ENCODE results near the gene ZNF697. TPM values are rescaled to one million over a fixed set of nuclear protein-coding genes. Genes with fewer than 3 reads are reported as not detected.
"Not testable (repeated sequence)": the region's sequence is repeated elsewhere in the genome, so short reads cannot be mapped to it uniquely, and the experiment has no call there.

Gene ZNF697
- polyA plus RNA-seq, 1 donor, result 11.6 TPM

DNA sequence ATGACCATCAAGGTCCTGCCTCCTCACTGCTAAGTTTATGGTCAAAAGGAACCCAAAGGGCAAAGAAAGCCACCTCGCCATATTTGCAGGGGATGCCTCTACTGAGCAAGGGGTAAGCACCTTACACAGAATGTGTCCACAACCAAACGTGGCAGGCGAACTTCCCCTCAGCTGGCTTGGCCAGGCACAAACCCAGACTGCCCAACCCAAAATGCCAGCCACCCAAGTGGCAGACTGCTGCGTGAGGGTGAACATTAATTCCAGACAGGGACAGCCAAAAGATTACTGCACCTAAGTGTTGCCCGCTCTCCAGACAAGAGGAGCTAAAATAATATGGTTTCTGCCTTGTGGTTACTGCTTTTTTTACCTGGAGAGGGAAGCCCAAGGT lies 16.0 kb downstream of the ZNF697 start:
- no peak for DNase-seq (ENCODE audit: low read depth)

DNA sequence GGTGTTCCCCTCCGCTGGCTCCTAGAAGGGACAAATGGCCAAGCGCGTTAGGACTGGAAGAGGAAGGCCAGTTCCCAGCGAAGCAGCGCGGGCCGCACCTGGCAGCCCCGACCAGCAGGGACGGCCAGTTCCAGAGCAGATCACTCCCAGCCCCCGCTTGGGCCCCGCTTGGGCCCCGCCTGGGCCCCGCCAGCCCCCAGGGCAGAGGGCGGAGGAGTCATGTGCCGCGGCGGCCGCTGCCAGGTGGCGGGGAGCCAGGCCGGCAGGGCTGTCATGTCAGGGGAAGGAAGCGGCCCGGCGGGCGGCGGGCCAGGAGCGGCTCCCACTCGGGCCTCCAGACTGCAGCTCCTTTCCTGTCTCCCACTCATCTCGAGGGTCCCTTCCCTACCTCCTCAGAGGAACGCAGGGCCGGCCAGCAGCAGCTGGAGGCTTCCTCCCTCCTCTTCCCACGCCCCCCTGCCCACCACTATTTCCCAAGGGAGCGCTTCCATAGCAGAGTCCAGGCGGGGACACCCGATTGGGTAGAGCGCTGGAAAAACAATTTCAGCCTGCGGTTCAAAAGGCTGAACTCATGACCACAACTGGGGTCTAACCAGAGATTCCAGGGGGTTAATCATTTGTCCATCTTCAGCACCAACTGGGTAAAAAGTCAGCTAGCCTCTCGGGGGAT lies 16.5 kb downstream of the ZNF697 start:
- DNase-seq (ENCODE audit: low read depth), result no peak

DNA sequence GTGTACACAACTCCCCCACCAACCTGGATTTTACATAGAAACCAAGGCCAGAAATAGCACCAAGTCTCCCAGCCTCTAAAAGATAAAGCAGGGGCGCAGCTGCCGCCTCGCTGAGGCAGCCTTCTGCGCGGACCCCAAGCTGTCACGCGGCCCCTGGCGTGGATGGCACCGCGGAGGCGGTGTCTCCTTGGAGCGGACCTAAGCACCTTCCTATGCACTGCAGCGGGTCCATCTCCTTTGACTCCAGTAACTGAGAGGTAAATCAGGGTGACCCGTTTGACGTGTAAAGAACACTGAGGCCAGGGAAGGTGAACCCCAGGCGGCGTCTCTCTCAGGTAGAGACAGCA lies 17.0 kb downstream of the ZNF697 start:
- DNase-seq (ENCODE audit: low read depth), result no peak

DNA sequence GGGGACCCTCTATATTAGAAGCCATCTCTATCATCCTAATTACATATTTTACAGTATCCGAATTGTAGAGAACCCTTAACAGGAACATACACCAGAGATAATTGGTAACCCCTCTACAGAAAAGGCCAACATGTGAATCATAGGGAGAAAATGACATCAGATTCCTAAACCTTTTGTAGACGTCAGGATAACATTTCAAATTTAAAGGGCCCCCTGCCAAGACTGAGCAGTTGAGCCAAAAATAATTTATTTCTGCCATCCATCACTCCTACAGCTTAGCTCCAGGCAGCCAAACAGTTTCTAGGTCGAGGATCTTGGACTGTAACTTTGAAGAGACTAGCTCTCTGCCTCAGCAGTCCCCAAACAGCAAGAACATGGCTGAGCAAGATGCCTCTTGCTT lies 21.2 kb downstream of the ZNF697 start:
- DNase-seq (ENCODE audit: low read depth), result no peak

DNA sequence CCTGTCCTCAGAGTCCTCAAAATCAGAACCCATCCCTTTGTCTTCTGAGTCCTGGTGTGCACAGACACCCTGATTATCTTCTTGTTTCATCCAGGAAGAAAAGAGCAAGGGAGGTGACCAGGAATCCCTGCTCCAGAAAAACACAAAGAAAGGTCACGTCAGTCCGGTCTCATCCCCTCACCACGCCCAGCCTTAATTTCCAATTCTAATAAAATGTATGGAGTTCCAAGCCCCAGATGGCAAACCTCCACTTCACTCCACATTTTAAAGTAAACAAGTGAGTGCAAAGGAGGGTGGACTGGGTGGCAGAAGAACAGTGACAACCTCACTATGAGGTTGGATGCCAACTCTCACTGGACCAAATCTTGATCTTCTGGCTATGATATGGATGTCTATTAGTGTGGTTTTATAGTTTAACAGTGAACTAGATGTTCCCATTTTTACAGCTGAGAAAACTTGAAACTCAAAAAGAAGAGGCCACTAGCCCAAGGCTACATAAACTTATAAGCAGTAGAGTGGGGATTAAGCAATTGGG lies 22.0 kb downstream of the ZNF697 start:
- DNase-seq (ENCODE audit: low read depth), result no peak

DNA sequence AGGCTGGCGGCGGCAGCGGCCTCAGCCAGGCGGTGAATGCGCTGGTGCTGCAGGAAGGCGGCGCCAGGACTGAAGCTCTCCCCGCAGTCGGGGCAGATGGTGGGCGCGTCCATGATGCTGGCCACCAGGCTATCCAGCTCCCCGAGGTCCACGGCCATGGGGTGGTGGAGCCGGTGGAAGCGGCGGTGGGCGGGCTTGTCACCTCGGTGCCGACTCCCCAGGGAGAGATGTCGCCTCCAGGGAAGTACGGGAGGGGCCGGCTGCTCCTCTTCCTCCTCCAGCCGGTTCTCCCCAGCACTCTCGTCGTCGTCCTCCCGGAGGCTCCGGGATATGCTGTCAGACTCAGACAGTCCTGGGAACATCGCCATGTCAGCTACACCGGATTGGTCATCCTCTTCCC lies 24.4 kb downstream of the ZNF697 start:
- no peak for DNase-seq (ENCODE audit: low read depth)

DNA sequence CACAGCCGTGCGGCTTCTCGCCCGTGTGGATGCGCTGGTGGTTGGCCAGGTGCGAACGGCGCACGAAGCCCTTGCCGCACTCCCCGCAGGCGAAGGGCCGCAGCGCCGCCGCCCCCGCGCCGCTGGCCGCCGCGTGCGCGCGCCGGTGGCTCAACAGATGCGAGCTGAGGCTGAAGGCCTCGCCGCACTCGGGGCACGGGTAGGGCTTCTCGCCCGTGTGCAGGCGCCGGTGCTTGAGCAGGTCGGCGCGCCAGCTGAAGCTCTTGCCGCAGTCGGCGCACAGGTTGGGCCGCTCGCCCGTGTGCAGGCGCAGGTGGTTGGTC lies 24.9 kb downstream of the ZNF697 start:
- DNase-seq (ENCODE audit: low read depth), result no peak

DNA sequence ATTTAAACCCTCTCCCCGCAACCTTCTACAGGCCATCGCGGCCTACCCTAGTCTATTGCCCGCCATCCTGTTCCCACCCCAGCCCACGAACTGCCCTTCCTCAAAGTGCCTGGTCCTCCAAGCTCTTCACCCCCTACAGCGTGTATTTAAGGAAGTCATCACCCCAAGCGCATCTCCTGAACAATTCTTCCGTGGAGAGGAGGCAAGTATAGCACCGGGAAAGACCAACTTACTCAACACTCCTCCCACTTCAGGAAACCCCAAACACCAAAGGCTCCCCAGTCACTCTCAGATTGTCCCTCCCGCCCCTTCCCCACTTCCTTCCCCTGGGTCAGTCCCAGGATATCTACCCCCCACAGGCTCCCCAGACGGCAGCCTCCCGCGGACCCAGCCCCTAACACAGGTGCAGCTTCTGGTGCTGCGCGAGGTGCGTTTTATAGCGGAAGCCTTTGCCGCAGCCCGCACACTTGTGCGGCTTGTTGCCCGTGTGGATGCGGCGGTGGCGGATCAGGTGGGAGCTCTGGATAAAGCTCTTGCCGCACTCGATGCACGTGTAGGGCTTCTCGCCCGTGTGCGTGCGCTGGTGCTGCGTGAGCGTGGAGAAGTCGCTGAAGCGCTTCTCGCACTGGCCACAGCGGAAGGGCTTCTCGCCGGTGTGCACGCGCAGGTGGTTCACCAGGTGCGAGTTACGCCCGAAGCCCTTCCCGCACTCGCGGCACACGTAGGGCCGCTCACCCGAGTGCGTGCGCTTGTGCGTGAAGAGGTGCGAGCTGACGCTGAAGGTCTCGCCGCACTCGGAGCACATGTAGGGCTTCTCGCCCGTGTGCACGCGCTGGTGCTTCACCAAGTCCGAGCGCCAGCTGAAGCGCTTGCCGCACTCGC lies 25.5 kb downstream of the ZNF697 start:
- DNase-seq (ENCODE audit: low read depth), result no peak

DNA sequence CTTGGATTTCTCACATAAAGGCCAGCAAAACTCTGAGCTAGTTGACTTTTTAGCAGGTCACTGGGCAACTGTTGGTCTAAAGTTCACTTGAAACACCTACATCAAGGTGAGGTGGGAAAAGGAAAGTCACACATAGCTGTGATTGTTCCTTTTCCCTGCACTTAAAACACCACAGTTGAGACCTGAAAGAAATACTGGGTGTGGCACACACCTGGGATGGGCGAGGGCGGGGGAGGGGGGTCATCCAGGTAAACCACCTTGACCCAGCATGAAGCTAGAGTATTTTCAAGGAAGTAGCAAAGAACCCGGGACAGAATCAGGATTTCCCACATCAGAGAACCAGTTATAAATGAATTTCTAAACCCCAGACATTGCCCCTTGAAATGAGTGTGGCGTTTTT lies 26.4 kb downstream of the ZNF697 start:
- no peak for DNase-seq (ENCODE audit: low read depth)

DNA sequence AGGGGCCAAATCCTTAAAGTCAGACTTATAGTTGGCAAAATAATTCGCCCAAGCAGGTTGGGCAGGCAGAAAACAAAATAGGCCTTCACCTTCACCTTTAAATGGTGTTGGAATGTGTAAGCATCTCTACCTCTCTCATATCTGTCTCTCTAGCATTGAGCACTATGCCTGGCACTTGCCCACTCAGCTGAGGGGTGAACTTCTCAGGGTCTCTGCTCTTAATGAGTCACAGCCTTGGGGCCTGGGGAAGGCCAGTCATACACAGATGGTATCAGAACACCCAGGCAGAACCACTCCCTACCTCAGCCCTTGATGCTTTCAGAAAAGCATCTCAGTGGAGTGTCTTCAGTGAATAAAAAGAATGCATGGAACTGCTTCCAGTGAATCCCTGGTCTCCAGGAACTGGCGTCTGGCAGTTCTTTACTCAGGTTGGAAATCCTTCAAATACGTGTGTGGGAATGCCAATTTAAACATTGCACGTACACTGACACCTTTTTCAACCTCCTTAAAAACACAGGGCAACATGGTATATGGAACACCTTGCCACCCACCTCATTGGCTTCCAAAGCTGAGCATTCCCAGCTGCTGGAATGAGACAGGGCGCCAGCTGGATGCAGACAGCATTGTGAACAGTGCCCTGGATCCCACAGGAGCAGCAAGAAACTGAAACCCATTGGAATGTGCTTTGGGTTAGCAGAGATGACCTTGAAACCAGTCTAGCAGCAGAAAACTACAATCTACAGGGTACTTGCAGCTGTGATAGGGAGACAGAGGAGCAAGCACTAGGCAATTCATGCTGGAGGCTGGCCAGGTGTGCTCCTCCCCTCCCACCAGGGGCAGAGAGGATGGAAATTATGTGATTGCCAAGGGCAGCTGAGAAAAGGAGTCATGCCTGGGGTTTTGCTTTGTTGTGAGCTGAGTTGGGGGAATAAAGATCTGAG lies 30.0 kb downstream of the ZNF697 start:
- no peak for DNase-seq (ENCODE audit: low read depth)

DNA sequence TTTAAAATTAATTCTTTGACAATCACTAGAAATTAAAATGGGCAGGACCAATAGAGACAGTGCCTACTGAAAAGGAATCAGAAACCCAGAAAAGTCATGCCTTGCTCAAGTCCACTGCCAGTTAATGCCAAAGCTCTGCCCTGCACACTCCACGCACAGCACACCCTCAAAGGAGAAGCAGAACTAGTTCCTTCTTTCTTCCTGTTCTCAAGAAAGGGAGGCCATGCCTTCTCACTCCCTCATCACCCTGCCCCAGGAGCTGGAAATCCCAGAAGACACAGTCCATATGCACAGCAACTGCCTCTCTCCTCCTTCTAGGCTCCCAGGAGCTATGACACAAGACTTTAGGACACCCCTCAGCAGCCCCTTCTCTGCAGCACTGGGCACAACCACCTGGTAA lies 31.3 kb downstream of the ZNF697 start:
- not testable (repeated sequence) for DNase-seq (ENCODE audit: low read depth)

DNA sequence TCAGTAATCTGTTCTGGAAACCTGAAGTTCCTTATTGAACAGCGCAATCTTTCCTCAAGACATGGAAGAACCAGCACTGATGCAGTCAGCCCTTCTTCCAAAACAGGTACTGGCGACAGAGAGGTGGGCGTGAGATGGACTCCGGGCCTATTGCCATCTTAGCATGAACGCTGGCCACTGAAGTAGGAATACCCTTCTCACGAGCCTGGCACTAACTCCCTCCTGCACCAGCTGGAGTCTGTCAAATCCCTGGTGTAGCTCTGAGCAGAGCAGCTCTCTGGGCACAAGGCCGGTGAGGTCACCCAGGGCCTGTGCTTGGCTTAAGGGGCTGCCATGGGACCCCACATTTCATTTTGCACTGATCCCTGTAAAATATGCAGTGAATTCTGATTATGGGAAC lies 33.0 kb downstream of the ZNF697 start:
- DNase-seq (ENCODE audit: low read depth), result not testable (repeated sequence)

DNA sequence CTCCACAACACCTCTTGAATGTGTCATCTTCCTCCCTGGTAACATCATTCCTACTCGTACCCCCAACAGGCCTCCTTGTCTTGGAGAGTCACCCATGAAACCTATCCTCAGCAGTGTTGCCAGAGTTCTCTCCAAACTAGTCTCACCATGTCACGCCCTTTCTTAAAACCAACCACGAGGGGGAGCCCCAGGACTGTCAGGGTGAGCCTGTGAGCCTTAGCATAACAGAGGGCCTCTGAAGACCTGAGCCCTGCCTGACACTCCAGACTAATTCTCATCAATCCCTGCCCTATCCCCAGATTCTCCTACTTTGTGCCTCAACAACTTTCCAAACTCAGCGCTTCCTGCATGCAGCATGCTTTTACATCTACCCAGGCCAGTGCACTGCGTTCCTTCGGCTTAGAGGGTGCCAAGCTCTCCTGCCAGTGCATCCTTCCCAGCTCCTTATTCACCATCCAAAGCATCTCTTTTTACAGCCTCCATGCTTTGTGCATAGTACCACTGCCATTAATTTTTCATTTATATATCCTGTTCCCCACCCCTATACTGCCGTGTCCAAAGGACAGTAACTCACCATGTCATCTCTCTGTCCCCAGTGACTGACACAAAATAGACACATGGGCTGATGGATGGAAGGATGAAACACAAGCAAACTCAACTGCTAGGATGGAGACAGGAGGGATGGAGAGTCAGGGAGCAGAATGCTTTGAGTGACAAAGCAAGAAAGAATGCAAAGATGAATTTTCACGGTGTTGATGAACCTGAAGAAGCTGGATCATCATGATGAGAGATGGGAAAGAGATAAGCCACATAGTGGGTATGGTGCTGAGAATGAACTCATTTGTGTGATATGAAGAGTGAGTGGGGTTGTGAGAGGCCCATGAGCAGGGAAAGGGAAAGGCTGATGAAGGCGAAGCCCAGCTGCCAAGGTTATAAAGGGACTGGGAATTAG lies 34.0 kb downstream of the ZNF697 start:
- peak; percentile 54 for DNase-seq (ENCODE audit: low read depth)

DNA sequence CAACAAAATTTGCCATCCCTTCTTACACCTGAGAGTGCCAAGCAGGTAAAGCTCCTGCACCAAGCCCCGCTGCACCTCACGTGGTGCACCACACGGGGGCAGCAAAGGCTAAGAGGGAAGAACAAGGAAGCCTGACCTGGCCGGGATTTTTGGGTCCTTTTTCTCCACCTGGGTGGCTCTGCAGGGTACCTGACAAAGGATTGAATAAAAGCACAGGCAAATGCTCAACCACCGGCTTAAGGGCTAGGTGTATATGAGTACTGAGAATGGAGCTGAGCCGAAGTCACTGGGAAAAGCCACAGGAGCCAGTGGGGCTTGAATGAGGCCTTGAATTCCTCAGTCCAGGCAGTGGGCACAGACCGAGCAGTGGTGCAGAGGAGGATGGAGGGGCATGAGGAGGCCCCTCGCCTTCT lies 36.4 kb downstream of the ZNF697 start:
- DNase-seq (ENCODE audit: low read depth), result no peak

DNA sequence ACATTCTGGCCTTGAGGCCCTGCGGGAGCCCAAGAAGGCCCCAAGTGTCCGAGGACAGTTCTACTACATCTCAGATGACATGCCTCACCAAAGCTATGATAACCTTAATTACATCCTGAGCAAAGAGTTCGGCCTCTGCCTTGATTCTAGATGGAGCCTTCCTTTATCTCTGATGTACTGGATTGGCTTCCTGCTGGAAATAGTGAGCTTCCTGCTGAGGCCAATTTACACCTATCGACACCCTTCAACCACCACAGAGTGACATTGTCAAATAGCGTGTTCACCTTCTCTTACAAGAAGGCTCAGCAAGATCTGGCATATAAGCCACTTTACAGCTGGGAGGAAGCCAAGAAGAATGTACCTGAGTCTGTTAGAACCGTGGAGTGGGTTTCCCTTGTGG lies 39.2 kb downstream of the ZNF697 start:
- DNase-seq (ENCODE audit: low read depth), result not testable (repeated sequence)

DNA sequence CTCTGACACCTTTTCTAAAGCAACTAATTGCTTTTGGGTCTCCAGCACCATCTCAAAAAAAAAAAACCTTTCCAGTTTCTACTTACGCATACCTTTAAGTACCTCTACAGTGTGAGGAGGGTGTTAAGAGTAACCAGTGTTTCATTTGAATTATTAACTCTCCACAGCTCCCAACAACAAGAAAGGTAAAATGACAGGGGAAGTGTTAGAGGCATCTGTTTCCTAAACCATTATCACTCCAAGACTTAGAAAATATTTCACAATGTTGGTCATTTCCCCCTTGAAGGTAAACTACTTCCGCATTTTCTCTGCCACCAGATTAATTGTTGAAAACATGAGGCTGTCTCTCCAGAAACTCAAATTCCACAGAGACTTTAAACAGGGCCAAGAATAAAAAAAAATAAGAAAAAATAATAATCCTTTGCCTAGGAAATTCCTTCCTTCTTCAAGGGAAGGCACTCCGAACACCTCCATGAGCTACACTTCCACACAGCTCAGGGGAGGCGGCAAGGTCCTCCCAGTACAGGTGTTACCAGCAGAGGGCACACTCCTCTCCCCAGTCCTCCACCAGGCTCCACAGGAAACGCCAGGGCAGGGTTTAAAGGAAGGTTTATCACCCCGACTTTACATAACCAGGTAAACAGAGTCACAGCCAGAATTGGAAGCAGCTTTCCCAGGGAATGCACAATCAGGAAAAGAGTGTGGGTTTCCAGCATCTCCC lies 40.8 kb downstream of the ZNF697 start:
- DNase-seq (ENCODE audit: low read depth), result not testable (repeated sequence)

DNA sequence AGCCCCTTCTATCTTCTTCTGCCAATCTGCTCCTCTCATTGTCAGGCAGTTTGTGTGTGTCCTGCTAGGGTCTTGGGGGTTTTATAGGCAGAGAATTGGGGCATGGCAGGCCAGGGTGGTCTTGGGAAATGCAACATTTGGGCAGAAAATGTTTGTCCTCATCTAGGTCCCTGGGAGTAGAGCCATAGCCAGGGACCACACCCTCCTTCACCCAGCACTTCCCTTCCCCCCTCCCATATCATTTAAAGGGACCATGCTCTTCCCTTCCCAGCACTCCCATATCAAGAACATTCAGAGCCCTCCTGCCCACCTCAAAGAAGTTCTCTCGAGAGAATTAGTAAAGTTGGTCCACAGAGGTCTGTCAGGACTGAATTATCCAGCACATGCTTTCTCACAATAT lies 41.7 kb downstream of the ZNF697 start:
- no peak for DNase-seq (ENCODE audit: low read depth)

DNA sequence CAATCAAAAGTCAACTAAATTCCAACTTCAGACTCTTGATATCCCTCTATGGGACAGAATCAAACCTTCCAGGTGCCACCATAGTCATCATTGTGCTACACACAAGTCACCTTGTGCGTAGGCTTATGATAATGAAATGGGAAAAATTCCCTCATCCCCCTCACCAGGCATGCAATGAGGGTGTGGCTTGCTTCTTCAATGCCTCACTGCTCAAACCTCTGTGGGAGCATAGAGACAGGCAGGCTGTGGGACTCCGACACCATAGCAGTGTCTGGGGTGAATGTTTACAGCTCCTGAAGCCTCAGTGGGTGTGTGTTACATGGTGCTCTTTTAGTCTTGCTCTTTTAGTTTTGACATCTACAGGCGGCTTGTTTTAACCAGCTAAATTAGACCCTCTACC lies 42.4 kb downstream of the ZNF697 start:
- DNase-seq (ENCODE audit: low read depth), result no peak

DNA sequence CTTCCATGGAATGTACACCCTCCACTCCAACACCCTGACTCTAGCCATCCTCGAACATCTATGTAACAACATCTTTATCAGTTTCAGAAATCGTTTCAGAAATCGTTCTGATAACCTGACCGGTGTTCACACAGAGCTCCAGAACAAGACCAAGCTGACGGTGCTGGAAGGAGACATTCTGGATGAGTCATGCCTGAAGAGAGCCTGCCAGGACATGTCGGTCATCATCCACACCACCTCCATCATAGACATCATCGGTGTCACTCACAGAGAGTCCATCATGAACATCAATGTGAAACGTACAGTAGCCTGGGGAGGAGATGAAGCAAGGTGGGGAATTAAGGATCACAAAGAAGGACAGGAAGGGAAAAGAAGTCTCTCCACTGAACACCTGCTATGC lies 43.0 kb downstream of the ZNF697 start:
- not testable (repeated sequence) for DNase-seq (ENCODE audit: low read depth)

DNA sequence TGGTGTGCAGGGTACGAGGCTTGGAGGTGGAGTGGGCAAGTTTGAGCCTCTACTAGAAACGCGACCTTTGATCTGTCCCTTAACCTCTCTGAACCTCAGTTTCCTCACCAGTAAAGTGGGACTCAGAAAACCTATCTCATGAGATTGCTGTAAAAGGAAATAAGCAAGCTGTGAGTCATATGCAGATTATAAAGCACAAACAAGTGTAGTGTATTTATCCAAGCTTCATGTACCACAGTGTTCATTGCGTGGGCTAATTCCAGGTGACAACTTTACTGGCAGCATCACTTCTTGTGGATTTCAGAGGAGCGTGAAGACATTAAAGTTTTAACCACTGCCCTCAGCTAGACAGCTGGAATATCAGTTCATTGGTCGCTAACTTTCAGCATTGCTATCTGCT lies 44.4 kb downstream of the ZNF697 start:
- DNase-seq (ENCODE audit: low read depth), result no peak
